ENCODE measurements around the gene SGIP1.

GRCh38 chr1:66599346-66599745 lies 65.4 kb downstream of the SGIP1 start:
- no peak for TF ChIP-seq CTCF (IDR thresholded peaks at IDR 0.05)
- no peak for TF ChIP-seq POLR2AphosphoS5 (IDR thresholded peaks at IDR 0.05)
- no peak for TF ChIP-seq POLR2A (IDR thresholded peaks at IDR 0.05)
